ENCODE results near the gene MED15. TPM values are rescaled to one million over a fixed set of nuclear protein-coding genes. Genes with fewer than 3 reads are reported as not detected.

MED15 gene
- total RNA-seq, 1 donor from 2014 or later: 149 TPM

GRCh38 chr22:20567993-20568417 lies 60.6 kb downstream of the MED15 start:
- intact Hi-C loops (cut with micrococcal nuclease): loop anchor here (5.0 kb wide), 2 partner anchors 61 to 129 kb away; partner anchors contain the start of gene MED15

- intact Hi-C loops (cut with micrococcal nuclease): loop anchor here (5.0 kb wide), 2 partner anchors 61 to 129 kb away; partner anchors contain the start of gene MED15
These were observed 61.2 kb downstream of the MED15 start for GRCh38 chr22:20568502-20569058.

GRCh38 chr22:20569059-20570058 lies 61.9 kb downstream of the MED15 start:
- intact Hi-C loops (cut with micrococcal nuclease): loop anchor here (5.0 kb wide), 2 partner anchors 62 to 128 kb away; partner anchors contain the start of gene MED15

DNA sequence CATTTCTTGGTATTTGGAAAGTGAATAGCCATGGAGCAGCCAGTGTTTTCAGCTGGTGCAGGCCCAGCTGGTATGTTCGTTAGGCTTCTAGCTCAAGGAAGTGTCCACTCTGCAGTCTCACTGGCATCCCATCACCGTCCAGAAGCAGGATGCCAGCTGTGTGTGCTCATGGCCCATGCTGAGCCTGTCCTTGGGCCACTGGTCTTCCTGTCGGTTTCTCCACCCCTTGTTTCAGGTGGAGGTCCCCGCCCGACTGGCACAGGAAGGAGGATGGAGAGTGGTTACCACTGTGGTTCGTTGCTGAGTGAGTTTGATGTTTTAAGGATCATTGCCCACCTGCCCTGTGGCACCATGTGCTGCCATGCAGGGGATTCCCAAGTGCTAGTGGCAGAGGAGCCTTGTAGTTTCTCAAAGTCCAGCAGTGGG lies 63.7 kb downstream of the MED15 start:
- intact Hi-C loops (cut with micrococcal nuclease): loop anchor here (1.0 kb wide), 1 partner anchor 153 kb away; no protein-coding TSS in a partner anchor

DNA sequence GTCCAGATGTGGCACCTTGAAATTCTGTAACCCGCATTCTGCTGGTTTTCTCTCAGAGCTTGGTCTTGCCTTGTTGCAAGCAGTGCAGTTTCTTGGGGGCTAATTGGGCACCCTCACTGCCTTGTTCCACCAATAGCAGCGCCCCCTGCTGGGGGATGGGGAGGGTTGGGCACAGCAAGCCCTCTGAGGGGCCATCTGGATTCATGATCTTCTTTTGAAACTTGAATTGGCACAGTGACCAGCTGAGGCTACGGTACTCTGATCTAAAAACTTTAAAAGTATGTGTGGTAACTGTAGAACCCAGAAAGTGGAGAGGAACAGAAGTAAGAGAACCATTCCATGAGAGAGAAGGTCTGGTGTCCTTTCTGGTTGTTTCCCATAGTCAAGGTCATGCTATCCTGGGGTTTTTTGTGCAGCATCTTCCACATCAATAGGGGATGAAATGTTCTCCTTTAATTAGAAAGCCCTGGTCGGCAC lies 64.2 kb downstream of the MED15 start:
- intact Hi-C loops (cut with micrococcal nuclease): loop anchor here (1.0 kb wide), 1 partner anchor 153 kb away; no protein-coding TSS in a partner anchor

- intact Hi-C loops (cut with micrococcal nuclease): no loop called here
These were observed 64.9 kb downstream of the MED15 start for GRCh38 chr22:20572132-20572802.

DNA sequence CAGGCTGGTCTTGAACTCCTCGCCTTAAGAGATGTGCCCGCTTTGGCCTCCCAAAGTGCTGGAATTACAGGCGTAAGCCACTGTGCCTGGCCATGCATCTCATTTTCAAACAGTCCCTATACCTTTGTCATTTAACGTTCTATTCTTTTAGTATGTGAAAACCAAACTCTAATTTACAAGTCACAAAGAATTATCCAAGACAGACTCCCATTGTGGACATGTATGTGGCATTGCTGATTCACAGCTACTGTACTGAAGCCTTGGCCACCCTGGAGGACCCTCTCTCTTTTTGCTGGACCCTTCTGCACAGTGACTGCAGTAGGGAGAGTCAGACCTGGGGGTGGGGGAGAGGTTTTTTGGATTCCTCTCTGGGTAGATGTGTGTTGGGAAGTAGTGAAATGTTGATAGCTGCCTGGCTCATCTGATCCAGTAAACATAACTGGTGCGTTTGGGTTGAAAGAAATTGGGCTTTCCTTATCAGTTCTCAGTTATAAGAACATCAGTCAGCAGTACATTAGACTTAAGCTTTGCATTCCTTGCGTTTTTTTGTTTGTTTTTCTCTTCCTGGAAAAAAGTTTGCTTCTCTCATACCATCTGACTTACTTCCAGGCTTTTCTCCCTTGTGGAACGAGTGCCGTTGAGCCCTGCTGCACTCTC lies 65.9 kb downstream of the MED15 start:
- intact Hi-C loops (cut with micrococcal nuclease): no loop called here

DNA sequence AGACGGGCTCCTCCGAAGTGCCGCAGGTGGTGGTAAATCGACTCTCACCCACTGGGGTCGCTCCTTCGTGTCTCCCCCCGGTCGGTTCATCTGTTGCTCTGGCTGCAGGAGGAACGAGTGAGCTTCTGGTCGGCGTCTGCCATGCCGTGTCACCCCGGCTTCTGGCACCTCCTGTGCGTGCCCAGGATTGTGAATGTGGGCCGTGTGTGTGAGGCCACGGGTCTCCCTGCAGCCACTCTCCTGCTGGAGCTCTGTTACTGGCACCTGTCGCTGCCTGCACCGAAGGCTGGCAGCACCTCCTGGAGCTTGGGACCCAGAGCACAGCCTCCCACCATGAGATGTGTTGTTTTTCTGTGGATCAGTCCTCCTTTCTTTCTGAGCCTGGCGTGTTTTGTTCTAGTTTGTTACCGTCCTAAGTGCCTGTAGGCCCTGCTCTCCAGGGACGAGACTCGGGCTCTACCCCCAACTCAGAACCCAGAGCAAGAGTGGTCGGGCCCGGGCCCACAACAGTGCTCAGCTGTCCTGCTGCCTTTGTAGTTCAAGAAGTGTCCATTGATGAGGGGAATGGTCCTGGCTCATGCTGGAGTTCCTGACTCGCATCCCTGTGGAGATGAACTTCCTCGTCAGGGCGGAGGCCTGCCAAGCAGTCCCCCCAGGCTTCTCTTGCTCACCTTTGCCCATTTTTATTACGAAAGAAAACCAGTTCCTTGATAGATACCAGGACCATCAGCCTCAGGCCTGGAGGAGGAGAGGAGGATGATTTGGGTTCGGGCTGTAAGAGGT lies 66.6 kb downstream of the MED15 start:
- intact Hi-C loops (cut with micrococcal nuclease): no loop called here

DNA sequence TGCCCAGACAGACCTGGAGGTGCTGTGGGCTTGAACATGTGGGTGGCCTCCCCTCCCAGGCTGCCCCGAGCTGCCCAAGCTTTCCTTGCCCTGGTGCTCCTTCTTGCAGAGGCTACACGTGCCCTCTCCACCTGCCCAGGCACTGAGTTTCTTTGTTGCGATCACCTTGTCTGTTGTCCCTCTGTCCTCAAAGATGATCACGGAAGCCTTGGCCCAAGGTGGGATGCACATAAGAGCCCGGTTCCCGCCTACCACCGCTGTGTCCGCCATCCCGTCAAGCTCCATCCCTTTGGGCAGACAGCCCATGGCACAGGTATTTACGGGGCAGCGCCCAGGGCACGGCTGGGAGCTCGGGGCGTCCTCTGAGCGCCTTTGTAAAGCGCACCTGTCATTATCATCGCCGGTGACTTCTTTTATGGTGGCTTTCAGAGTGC lies 67.5 kb downstream of the MED15 start:
- intact Hi-C loops (cut with micrococcal nuclease): no loop called here

DNA sequence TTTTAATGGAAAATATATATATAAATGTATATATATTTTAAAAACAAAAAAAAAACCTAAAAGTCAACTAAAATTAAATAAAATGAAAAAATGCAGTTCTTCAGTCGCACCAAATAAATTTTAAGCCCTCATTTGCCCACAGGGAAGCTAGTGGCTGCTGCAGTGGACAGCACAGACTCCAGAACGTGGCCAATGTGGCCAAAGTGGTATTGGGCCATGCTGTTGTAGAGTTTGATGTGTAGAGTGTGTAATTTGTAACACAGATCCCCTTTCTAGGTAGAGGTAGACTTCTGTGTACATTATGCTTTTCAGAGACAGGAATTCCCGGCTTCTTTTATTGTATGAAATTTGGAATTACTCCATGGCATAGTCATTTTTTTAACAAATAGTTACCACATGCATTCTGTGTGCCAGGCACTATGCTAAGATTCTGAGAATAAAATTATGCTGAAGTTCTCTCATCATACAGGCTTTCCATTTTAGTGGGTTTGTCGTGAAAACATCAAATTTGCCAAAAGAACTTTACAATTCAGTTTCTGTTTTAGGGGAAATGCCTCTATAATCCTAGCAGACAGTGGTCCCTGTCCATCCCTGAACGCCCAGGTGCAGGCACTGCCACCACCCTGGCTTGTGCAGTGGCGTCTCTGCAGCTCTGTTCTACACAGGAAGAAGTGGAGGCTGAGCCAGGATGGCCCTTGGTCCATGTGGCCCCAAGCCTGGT lies 68.5 kb downstream of the MED15 start:
- intact Hi-C loops (cut with micrococcal nuclease): no loop called here

- intact Hi-C loops (cut with micrococcal nuclease): no loop called here
These were observed 69.0 kb downstream of the MED15 start for GRCh38 chr22:20576445-20576816.

- intact Hi-C loops (cut with micrococcal nuclease): no loop called here
These were observed 69.6 kb downstream of the MED15 start for GRCh38 chr22:20577045-20577444.

DNA sequence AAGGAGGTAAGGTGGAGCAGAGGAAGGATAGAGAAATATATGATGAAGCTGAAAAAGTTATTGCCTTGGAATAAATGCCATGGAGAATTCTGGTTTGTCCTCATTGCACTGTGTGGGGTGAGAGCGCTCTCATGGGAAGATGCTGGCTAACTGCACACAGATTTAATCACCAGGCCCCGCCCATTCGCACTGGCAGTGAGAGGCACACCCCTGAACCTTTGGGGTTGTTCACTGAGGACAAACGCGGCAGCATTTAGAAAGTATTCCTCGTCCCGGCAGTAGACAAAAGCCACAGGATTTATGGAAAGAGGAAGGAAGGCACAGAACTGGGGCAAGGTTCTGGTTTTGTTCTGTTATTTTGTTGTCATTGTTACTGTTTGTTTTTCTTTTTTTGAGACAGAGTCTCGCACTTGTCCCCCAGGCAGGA lies 70.2 kb downstream of the MED15 start:
- intact Hi-C loops (cut with micrococcal nuclease): no loop called here

GRCh38 chr22:20578192-20578591 lies 70.8 kb downstream of the MED15 start:
- intact Hi-C loops (cut with micrococcal nuclease): no loop called here

- intact Hi-C loops (cut with micrococcal nuclease): no loop called here
These were observed 71.3 kb downstream of the MED15 start for GRCh38 chr22:20578707-20579106.

DNA sequence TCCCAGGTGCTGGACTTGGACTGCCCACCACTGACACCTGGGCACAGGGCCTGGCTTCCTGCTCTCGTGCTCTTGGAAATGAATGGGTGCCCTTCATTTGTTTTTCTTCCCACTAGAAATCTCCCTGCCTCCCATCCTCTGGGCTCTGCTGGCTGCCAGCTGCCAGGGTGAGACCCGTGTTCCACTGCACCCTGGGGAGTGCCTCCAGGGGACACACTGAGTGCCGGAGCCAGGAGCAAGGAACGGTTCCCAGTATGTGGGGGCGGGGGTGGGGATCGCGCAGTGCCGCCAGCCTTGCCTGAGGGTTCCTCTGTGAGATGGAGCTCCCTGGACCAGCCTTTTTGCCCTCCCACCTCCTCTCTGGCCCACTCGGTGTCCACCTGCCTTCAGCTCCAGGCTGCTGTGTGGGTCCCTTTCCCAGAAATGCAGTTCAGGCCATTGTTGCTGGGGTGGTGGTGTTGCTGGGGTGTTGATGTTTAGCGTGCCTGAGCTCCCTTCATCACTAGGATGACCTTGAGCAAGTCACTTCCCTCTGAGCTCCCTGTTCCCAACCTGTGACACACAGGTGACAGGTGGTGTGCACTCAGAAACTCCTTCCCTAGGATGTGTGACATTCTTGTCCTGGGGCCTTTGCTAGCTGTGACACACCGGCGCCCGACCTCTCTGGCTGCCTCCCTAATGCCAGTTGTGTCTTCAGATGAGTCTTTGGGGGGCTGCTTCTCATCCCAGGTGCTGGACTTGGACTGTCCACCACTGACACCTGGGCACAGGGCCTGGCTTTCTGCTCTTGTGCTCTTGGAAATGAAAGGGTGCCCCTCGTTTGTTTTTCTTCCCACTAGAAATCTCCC lies 72.1 kb downstream of the MED15 start:
- intact Hi-C loops (cut with micrococcal nuclease): no loop called here

- intact Hi-C loops (cut with micrococcal nuclease): no loop called here
These were observed 72.8 kb downstream of the MED15 start for GRCh38 chr22:20580179-20580578.
